ENCODE measurements around the gene GNB1L. TPM values are rescaled to one million over a fixed set of nuclear protein-coding genes. Genes with fewer than 3 reads are reported as not detected.

The GNB1L gene
- total and polyA plus RNA-seq, 8 donors = 2.1 to 4.8 (median 3.6) TPM

DNA sequence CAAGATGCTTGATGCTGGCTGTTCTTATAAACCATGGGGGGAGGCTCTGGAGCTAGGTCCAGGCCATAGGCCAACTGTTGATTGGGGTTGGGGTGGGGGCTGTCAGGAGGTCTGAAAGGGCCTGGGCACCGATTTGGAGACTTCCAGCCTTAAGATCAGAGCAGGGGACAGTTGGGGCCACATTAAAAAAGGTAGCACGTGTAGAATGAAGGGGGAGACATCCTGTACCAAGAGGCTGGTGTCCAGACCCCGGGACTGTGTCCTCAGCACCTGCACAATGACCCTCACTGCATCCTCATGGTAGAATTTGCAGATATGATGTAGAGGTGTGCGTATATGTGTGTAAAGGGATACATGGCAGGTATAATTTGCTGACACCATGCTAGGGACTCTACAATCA is 106.5 kb downstream of the GNB1L start:
- Histone ChIP-seq H3K27ac (no peak overlapping the region), H3K4me1 (no peaks in the 10 kb centered on the region), H3K27me3 (no peaks in the 10 kb centered on the region), H3K4me3 (no peak overlapping the region), H3K9me3 (no peaks in the 10 kb centered on the region), H3K36me3 (no peaks in the 10 kb centered on the region)
- ATAC-seq (no peak), DNase-seq (no peak), FAIRE-seq (no peak)
- WGBS, 2 donors = 57 to 68% methylated on average over 4 of the region's 4 CpGs
- intact Hi-C loops (cut with DNase I) = no loop called here
- TF ChIP-seq, protein P1, sequence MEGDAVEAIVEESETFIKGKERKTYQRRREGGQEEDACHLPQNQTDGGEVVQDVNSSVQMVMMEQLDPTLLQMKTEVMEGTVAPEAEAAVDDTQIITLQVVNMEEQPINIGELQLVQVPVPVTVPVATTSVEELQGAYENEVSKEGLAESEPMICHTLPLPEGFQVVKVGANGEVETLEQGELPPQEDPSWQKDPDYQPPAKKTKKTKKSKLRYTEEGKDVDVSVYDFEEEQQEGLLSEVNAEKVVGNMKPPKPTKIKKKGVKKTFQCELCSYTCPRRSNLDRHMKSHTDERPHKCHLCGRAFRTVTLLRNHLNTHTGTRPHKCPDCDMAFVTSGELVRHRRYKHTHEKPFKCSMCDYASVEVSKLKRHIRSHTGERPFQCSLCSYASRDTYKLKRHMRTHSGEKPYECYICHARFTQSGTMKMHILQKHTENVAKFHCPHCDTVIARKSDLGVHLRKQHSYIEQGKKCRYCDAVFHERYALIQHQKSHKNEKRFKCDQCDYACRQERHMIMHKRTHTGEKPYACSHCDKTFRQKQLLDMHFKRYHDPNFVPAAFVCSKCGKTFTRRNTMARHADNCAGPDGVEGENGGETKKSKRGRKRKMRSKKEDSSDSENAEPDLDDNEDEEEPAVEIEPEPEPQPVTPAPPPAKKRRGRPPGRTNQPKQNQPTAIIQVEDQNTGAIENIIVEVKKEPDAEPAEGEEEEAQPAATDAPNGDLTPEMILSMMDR (IDR thresholded peaks at IDR 0.05) = no peak

GRCh38 chr22:19747551-19747950 is 107.1 kb downstream of the GNB1L start:
- DNase-seq (no peak), FAIRE-seq (no peak), ATAC-seq (no peak)
- Histone ChIP-seq H3K4me3 (no peak overlapping the region), H3K36me3 (no peaks in the 10 kb centered on the region), H3K9me3 (no peaks in the 10 kb centered on the region), H3K4me1 (no peaks in the 10 kb centered on the region), H3K27ac (no peak overlapping the region), H3K27me3 (no peaks in the 10 kb centered on the region)
- intact Hi-C loops (cut with DNase I) = no loop called here
- WGBS, 2 donors = 65 to 75% methylated on average over 12 of the region's 12 CpGs
- TF ChIP-seq, protein P1 (IDR thresholded peaks at IDR 0.05) = no peak

DNA sequence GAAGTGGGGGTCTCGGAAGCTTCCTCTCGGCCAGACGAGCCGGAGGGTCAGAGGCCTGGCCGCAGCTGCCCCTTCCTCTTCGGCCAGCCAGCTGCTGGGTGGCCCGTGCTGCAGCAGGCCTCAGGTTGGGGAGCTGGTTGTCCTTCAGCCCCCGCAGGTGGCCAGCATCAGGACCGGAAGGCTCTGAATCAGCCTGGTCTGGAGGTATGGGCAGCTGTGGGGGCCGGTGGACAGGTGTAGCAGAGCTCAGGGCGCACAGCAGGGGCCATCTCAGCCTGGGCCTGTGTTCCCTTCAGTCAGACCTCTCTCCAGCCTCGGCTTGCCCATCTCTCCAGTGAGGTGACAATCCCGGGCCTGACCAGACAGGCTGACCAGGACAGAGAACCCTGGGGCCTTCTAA is 107.9 kb downstream of the GNB1L start:
- WGBS, 2 donors = 78 to 88% methylated on average over 11 to 13 of the region's 13 CpGs
- no peak for FAIRE-seq
- intact Hi-C loops (cut with DNase I) = no loop called here
- no peak for DNase-seq
- Histone ChIP-seq H3K4me1 (no peaks in the 10 kb centered on the region), H3K27me3 (no peaks in the 10 kb centered on the region), H3K36me3 (no peaks in the 10 kb centered on the region), H3K27ac (no peak overlapping the region), H3K9me3 (no peaks in the 10 kb centered on the region), H3K4me3 (no peak overlapping the region)
- no peak for ATAC-seq
- TF ChIP-seq, protein P1 (IDR thresholded peaks at IDR 0.05) = no peak

DNA sequence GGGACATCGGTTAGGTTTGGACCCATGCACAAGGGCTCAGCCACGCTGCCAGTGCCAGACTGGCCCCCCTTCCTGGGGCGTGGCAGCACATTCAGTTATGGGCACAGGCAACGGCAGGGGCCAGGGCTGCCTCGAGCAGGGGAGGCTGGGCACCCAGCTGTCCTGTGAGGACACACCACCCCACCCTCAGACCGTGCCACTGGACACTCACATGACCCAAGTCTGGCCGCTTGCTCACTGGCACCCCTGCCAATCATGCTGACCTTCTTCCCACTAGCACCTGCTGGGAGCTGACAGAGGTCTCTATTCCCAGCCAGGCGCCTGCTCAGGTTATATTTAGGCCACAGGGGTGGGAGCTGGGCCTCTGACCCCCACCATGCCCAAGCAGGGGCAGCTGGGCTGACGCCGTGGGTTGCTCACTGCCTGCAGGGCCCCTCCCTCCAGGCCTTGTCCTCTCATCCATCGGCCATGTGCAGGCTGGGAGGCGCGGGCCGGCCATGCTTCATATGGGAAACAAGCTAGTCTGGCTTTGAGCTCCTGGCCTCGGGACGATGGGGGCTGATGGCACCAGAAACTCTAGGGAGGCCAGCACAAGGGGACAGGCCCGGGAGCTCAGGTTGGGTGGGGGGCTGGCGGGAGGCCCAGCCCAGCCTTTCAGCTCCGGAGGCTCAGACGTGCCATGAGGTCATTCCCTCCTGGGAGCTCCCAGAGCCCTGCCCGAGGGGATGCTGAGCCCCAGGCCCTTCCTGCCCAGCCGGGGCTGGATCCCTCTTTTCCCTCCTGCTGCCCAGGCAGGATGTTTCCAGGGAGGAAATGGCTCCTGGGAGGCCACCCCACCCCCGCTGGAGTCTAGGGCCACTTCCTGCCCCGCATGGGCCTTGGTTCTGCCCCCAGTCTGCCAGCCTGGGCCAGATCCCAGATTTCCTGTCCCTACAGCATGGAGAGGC is 109.2 kb downstream of the GNB1L start:
- Histone ChIP-seq H3K27me3 (no peaks in the 10 kb centered on the region), H3K36me3 (no peaks in the 10 kb centered on the region), H3K9me3 (no peaks in the 10 kb centered on the region), H3K4me3 (no peak overlapping the region), H3K27ac (no peak overlapping the region), H3K4me1 (no peaks in the 10 kb centered on the region)
- FAIRE-seq (no peak), ATAC-seq (no peak), DNase-seq (no peak)
- TF ChIP-seq, protein P1 (IDR thresholded peaks at IDR 0.05) = no peak
- 70 to 75% methylated on average over 23 to 24 of the region's 24 CpGs for WGBS, 2 donors
- intact Hi-C loops (cut with DNase I) = no loop called here

Measured in pancreas (tissue), 10 donors.